Measurements from ENCODE around the gene DICER1. TPM values are rescaled to one million over a fixed set of nuclear protein-coding genes. Genes with fewer than 3 reads are reported as not detected.

The DICER1 gene
- polyA plus RNA-seq, 1 donor (not counting 4 experiments of a cell fraction or from before 2014, with no cell fraction given): 31.6 TPM

DNA sequence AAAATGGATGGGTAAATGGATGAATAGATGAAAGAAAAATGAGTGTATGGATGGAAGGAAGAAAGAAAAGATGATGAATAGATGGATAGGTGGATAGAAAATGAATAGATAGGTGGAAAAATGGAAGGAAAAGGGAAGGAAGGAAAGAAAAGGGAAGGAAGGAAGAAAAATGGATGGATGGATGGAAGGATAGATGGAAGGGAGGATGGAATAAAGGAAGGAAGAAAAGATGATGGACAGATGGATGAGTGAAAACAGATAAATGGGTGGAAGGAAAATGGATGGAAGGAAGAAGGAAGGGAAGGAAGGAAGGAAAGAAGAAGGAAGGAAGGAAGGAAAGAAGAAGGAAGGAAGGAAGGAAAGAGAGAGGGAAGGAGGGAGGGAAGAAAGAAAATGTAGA, 107.4 kb downstream of the DICER1 start:
- Histone ChIP-seq H3K4me2 (ENCODE audit: control insufficient read depth, extremely low read depth, insufficient read depth, low read depth, low read length) (no peak overlapping the region), H3K27me3 (ENCODE audit: control insufficient read depth, extremely low read depth, insufficient read depth, low read length) (no peaks in the 10 kb centered on the region)
- dilution Hi-C loops (cut with MboI; ENCODE audit: extremely low pct_ligation_motif_present, low sequenced_read_pairs): no loop called here

GRCh38 chr14:95048771-95049312, 108.5 kb downstream of the DICER1 start:
- Histone ChIP-seq H3K9ac (ENCODE audit: control insufficient read depth, extremely low read depth, insufficient read depth, low read length) (no peak overlapping the region), H3K4me1 (ENCODE audit: control insufficient read depth, extremely low read depth, insufficient read depth, low read length) (no peaks in the 10 kb centered on the region), H4K20me1 (ENCODE audit: control insufficient read depth, extremely low read depth, insufficient read depth, low read length) (no peaks in the 10 kb centered on the region), H3K79me2 (ENCODE audit: control insufficient read depth, insufficient read depth, low read length) (no peaks in the 10 kb centered on the region), H3K4me2 (ENCODE audit: control insufficient read depth, extremely low read depth, insufficient read depth, low read depth, low read length) (no peak overlapping the region), H3K27ac (ENCODE audit: control insufficient read depth, insufficient read depth, low read length) (no peak overlapping the region), H3K4me3 (ENCODE audit: control insufficient read depth in 2 of 3, extremely low read depth in 1 of 3, insufficient read depth in 2 of 3, low read depth in 1 of 3, low read length in 3 of 3) (no peak overlapping the region), H3K9me1 (ENCODE audit: control insufficient read depth, extremely low read depth, insufficient read depth, low read length) (no peaks in the 10 kb centered on the region), H3K27me3 (ENCODE audit: control insufficient read depth, extremely low read depth, insufficient read depth, low read length) (no peaks in the 10 kb centered on the region), H3K9me3 (ENCODE audit: control insufficient read depth, low read depth, low read length) (no peaks in the 10 kb centered on the region), H2AFZ (ENCODE audit: control insufficient read depth, low read length) (no peak overlapping the region), H3K36me3 (ENCODE audit: control insufficient read depth in 2 of 2, extremely low read depth in 1 of 2, insufficient read depth in 2 of 2, low read length in 2 of 2) (no peaks in the 10 kb centered on the region)
- FAIRE-seq (no peak), DNase-seq (ENCODE audit: low read depth, low spot score) (no peak)
- no peak for TF ChIP-seq CTCF (optimal IDR thresholded peaks at IDR 0.05 in 1 of 3, IDR thresholded peaks at IDR 0.05 in 1 of 3, conservative IDR thresholded peaks at IDR 0.05 in 1 of 3; ENCODE audit: extremely low read depth in 1 of 3, insufficient read depth in 2 of 3, low read length in 3 of 3)
- TF ChIP-seq EZH2 (IDR thresholded peaks at IDR 0.05; ENCODE audit: low read length): no peak
- dilution Hi-C loops (cut with MboI; ENCODE audit: extremely low pct_ligation_motif_present, low sequenced_read_pairs): no loop called here

More for the DNA sequence above, 107.4 kb downstream of the DICER1 start:
- no peak for TF ChIP-seq EZH2 (IDR thresholded peaks at IDR 0.05; ENCODE audit: low read length)
- no peak for TF ChIP-seq CTCF (optimal IDR thresholded peaks at IDR 0.05 in 1 of 3, IDR thresholded peaks at IDR 0.05 in 1 of 3, conservative IDR thresholded peaks at IDR 0.05 in 1 of 3; ENCODE audit: extremely low read depth in 1 of 3, insufficient read depth in 2 of 3, low read length in 3 of 3)
- H3K79me2 ChIP-seq (ENCODE audit: control insufficient read depth, insufficient read depth, low read length): no peaks in the 10 kb centered on the region
- no peaks in the 10 kb centered on the region for H3K36me3 ChIP-seq (ENCODE audit: control insufficient read depth in 2 of 2, extremely low read depth in 1 of 2, insufficient read depth in 2 of 2, low read length in 2 of 2)
- H3K4me1 ChIP-seq (ENCODE audit: control insufficient read depth, extremely low read depth, insufficient read depth, low read length): no peaks in the 10 kb centered on the region
- H3K9me1 ChIP-seq (ENCODE audit: control insufficient read depth, extremely low read depth, insufficient read depth, low read length): no peaks in the 10 kb centered on the region
- no peak overlapping the region for H3K27ac ChIP-seq (ENCODE audit: control insufficient read depth, insufficient read depth, low read length)
- H3K4me3 ChIP-seq (ENCODE audit: control insufficient read depth in 2 of 3, extremely low read depth in 1 of 3, insufficient read depth in 2 of 3, low read depth in 1 of 3, low read length in 3 of 3): no peak overlapping the region
- no peak overlapping the region for H2AFZ ChIP-seq (ENCODE audit: control insufficient read depth, low read length)
- FAIRE-seq: no peak
- H4K20me1 ChIP-seq (ENCODE audit: control insufficient read depth, extremely low read depth, insufficient read depth, low read length): no peaks in the 10 kb centered on the region
- H3K9me3 ChIP-seq (ENCODE audit: control insufficient read depth, low read depth, low read length): no peaks in the 10 kb centered on the region
- no peak overlapping the region for H3K9ac ChIP-seq (ENCODE audit: control insufficient read depth, extremely low read depth, insufficient read depth, low read length)
- no peak for DNase-seq (ENCODE audit: low read depth, low spot score)
